ENCODE measurements around the gene SYNM. TPM values are rescaled to one million over a fixed set of nuclear protein-coding genes. Genes with fewer than 3 reads are reported as not detected.

The SYNM gene
- total RNA-seq, 4 donors from 2014 or later = 98.3 to 414 (median 158) TPM

DNA sequence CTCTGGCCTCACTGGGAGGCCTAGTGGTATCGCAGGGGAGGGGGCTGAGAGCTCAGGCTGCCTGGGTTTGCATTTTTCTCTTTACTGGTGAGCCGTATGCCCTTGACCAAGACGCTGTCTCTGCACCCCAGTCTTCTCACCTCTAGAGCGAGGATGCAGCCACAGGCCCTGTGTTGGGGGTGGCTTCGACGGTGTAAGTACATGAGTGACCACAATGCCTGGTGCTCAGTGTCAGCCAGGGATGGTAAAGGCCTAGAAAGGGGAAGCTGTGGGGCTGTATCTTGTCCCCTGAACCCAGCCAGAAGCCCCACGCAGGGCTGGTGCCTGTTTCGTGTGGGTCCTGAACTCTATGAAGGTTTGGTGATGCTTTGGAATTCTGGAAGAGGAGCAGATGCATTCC, 19.8 kb downstream of the SYNM start:
- no peaks in the 10 kb centered on the region for H3K27me3 ChIP-seq
- in situ Hi-C loops (cut with MboI; ENCODE audit: low pct_ligation_motif_present in 1 of 4, low pct_unique_long_range_greater_than_20kb in 1 of 4, low sequenced_read_pairs in 3 of 4) = no loop called here
- H3K27ac ChIP-seq = peak overlapping the region; percentile 84 to 92 (median 90)
- H3K4me3 ChIP-seq = no peak overlapping the region
- H3K9me3 ChIP-seq = no peaks in the 10 kb centered on the region
- WGBS, 2 donors (ENCODE audit: low coverage in 1 of 2) = 79% methylated on average over 8 of the region's 8 CpGs; no CpG with 5 or more reads in 1 of the 2 donors
- peaks cover 0 to 4% (median 0%) of the 10 kb centered on the region in 4 donors for H3K36me3 ChIP-seq
- no peak for DNase-seq
- TF ChIP-seq POLR2AphosphoS5 (IDR thresholded peaks at IDR 0.05) (no peak), EP300 (IDR thresholded peaks at IDR 0.05; ENCODE audit: low read depth) (no peak), POLR2A (IDR thresholded peaks at IDR 0.05) (no peak)
- TF ChIP-seq, protein P1, sequence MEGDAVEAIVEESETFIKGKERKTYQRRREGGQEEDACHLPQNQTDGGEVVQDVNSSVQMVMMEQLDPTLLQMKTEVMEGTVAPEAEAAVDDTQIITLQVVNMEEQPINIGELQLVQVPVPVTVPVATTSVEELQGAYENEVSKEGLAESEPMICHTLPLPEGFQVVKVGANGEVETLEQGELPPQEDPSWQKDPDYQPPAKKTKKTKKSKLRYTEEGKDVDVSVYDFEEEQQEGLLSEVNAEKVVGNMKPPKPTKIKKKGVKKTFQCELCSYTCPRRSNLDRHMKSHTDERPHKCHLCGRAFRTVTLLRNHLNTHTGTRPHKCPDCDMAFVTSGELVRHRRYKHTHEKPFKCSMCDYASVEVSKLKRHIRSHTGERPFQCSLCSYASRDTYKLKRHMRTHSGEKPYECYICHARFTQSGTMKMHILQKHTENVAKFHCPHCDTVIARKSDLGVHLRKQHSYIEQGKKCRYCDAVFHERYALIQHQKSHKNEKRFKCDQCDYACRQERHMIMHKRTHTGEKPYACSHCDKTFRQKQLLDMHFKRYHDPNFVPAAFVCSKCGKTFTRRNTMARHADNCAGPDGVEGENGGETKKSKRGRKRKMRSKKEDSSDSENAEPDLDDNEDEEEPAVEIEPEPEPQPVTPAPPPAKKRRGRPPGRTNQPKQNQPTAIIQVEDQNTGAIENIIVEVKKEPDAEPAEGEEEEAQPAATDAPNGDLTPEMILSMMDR (IDR thresholded peaks at IDR 0.05) = no peak
- peaks cover 13 to 39% (median 23%) of the 10 kb centered on the region in 4 donors for H3K4me1 ChIP-seq
- intact Hi-C loops (cut with DNase I; ENCODE audit: low total_unique reads) = no loop called here

- TF ChIP-seq, protein P1 (IDR thresholded peaks at IDR 0.05) = no peak
- TF ChIP-seq POLR2A (IDR thresholded peaks at IDR 0.05) (no peak), POLR2AphosphoS5 (IDR thresholded peaks at IDR 0.05) (no peak), EP300 (IDR thresholded peaks at IDR 0.05; ENCODE audit: low read depth) (no peak)
- H3K9me3 ChIP-seq = no peaks in the 10 kb centered on the region
- no peak for DNase-seq
- in situ Hi-C loops (cut with MboI; ENCODE audit: low pct_ligation_motif_present in 1 of 4, low pct_unique_long_range_greater_than_20kb in 1 of 4, low sequenced_read_pairs in 3 of 4) = no loop called here
- WGBS, 2 donors (ENCODE audit: low coverage in 1 of 2) = 85 to 90% methylated on average over 11 to 29 of the region's 29 CpGs
- peaks cover 13 to 37% (median 23%) of the 10 kb centered on the region in 4 donors for H3K4me1 ChIP-seq
- intact Hi-C loops (cut with DNase I; ENCODE audit: low total_unique reads) = no loop called here
- H3K27ac ChIP-seq = peak overlapping the region; percentile 84 to 92 (median 90)
- H3K4me3 ChIP-seq = no peak overlapping the region
- H3K27me3 ChIP-seq = no peaks in the 10 kb centered on the region
- peaks cover 0 to 4% (median 0%) of the 10 kb centered on the region in 4 donors for H3K36me3 ChIP-seq
Observed at GRCh38 chr15:99125061-99125891, 20.4 kb downstream of the SYNM start.

DNA sequence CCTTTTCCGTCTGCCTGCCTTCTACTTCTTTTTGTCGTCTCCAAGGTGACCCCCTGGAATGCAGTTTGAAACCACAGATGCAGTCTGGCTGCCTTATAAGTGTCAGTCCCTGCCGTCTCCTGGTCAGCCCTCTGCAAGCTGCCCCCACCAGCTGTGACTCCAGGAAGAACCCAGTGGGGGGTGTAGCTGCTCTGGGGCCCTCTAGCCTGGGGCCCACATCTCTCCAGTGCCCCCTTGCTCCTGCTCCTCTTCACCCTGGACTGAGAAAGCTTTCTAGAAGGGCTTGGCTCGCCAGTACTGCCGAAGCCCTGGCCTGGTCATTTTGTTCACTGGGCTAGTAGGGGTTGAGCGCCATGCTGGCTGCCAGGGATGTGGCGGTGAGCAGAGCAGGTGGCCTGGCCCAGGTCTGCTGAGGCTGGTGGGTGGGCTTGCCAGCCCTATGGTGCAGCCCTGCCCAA, 21.3 kb downstream of the SYNM start:
- Histone ChIP-seq H3K27me3 (no peaks in the 10 kb centered on the region), H3K9me3 (no peaks in the 10 kb centered on the region), H3K27ac (peak overlapping the region; percentile 84 to 92 (median 90)), H3K36me3 (peaks cover 0 to 4% (median 0%) of the 10 kb centered on the region in 4 donors), H3K4me1 (peaks cover 13 to 34% (median 23%) of the 10 kb centered on the region in 4 donors), H3K4me3 (no peak overlapping the region)
- intact Hi-C loops (cut with DNase I; ENCODE audit: low total_unique reads) = no loop called here
- DNase-seq = no peak
- in situ Hi-C loops (cut with MboI; ENCODE audit: low pct_ligation_motif_present in 1 of 4, low pct_unique_long_range_greater_than_20kb in 1 of 4, low sequenced_read_pairs in 3 of 4) = no loop called here
- TF ChIP-seq, protein P1 (IDR thresholded peaks at IDR 0.05) = no peak
- no peak for TF ChIP-seq POLR2A (IDR thresholded peaks at IDR 0.05)
- no peak for TF ChIP-seq POLR2AphosphoS5 (IDR thresholded peaks at IDR 0.05)
- no peak for TF ChIP-seq EP300 (IDR thresholded peaks at IDR 0.05; ENCODE audit: low read depth)
- 88 to 100% methylated on average over 1 to 7 of the region's 7 CpGs for WGBS, 2 donors (ENCODE audit: low coverage in 1 of 2)

- DNase-seq = no peak
- H3K36me3 ChIP-seq = peaks cover 0 to 4% (median 0%) of the 10 kb centered on the region in 4 donors
- peaks cover 13 to 34% (median 21%) of the 10 kb centered on the region in 4 donors for H3K4me1 ChIP-seq
- peak overlapping the region; percentile 21 to 92 (median 90) for H3K27ac ChIP-seq
- H3K27me3 ChIP-seq = no peaks in the 10 kb centered on the region
- WGBS, 2 donors (ENCODE audit: low coverage in 1 of 2) = 92 to 100% methylated on average over 1 to 3 of the region's 3 CpGs
- intact Hi-C loops (cut with DNase I; ENCODE audit: low total_unique reads) (no loop called here), in situ Hi-C loops (cut with MboI; ENCODE audit: low pct_ligation_motif_present in 1 of 4, low pct_unique_long_range_greater_than_20kb in 1 of 4, low sequenced_read_pairs in 3 of 4) (no loop called here)
- no peak overlapping the region for H3K4me3 ChIP-seq
- no peaks in the 10 kb centered on the region for H3K9me3 ChIP-seq
- TF ChIP-seq, protein P1 (IDR thresholded peaks at IDR 0.05) = no peak
- TF ChIP-seq POLR2AphosphoS5 (IDR thresholded peaks at IDR 0.05) = no peak
- TF ChIP-seq EP300 (IDR thresholded peaks at IDR 0.05; ENCODE audit: low read depth) = no peak
Observed at GRCh38 chr15:99126930-99127329, 22.1 kb downstream of the SYNM start.
